ENCODE measurements around the gene PPP2R2B. TPM values are rescaled to one million over a fixed set of nuclear protein-coding genes. Genes with fewer than 3 reads are reported as not detected.

The PPP2R2B gene
- polyA plus RNA-seq, 3 donors = 0.08 TPM; not detected in 2

DNA sequence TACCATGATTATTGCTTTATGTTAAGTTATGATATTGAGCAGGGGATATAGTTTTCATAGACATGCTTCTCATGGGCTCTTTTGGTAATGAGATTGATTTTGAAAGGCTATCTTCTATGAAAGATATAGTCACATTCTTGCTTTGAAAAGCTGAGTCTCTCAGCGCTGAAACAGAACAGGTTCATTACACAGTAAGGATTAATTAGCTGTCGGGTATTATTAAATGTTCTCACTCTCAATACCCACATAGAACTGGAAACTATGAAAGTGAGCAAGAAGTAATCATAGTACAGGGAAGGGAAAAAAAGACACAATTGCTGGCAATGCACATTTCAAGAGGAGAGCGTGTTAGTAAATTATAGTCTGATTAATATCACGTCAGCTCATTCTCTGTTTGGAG, 190.9 kb downstream of the PPP2R2B start:
- H4K20me1 ChIP-seq (ENCODE audit: insufficient read depth, low read length) = no peaks in the 10 kb centered on the region
- H3K79me2 ChIP-seq (ENCODE audit: insufficient read depth, low read length) = no peaks in the 10 kb centered on the region
- H3K27ac ChIP-seq (ENCODE audit: low read depth in 1 of 2, low read length in 2 of 2) = no peak overlapping the region
- Mint-ChIP-seq H3K4me3 (no peak overlapping the region), H3K9me3 (peaks cover 0 to 1% (median 0%) of the 10 kb centered on the region in 7 donors), H3K4me1 (no peaks in the 10 kb centered on the region), H3K36me3 (no peaks in the 10 kb centered on the region), H3K27me3 (ENCODE audit: low read depth in 3 of 3) (peaks cover 0 to 2% (median 1%) of the 10 kb centered on the region in 3 donors), H3K27ac (no peak overlapping the region)
- intact Hi-C loops (cut with micrococcal nuclease) = no loop called here
- no peak overlapping the region for H3K4me2 ChIP-seq (replicated peaks; ENCODE audit: extremely low read depth, low read length, poor library complexity, severe bottlenecking)
- no peak for DNase-seq
- TF ChIP-seq, protein P1, sequence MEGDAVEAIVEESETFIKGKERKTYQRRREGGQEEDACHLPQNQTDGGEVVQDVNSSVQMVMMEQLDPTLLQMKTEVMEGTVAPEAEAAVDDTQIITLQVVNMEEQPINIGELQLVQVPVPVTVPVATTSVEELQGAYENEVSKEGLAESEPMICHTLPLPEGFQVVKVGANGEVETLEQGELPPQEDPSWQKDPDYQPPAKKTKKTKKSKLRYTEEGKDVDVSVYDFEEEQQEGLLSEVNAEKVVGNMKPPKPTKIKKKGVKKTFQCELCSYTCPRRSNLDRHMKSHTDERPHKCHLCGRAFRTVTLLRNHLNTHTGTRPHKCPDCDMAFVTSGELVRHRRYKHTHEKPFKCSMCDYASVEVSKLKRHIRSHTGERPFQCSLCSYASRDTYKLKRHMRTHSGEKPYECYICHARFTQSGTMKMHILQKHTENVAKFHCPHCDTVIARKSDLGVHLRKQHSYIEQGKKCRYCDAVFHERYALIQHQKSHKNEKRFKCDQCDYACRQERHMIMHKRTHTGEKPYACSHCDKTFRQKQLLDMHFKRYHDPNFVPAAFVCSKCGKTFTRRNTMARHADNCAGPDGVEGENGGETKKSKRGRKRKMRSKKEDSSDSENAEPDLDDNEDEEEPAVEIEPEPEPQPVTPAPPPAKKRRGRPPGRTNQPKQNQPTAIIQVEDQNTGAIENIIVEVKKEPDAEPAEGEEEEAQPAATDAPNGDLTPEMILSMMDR (IDR thresholded peaks at IDR 0.05) = no peak
- no peaks in the 10 kb centered on the region for H3K27me3 ChIP-seq (ENCODE audit: control insufficient read depth in 2 of 2, insufficient read depth in 2 of 2, low read length in 2 of 2)
- H3K9me3 ChIP-seq (replicated peaks in 1 of 2; ENCODE audit: control insufficient read depth in 1 of 2, insufficient read depth in 1 of 2, low read length in 2 of 2) = no peaks in the 10 kb centered on the region
- no peak overlapping the region for H3K9ac ChIP-seq (ENCODE audit: insufficient read depth, low read length, poor library complexity, severe bottlenecking)
- no CpG with 5 or more reads among the region's 4 CpGs for WGBS (ENCODE audit: insufficient coverage)
- no peak overlapping the region for H3K4me3 ChIP-seq (replicated peaks in 1 of 3; ENCODE audit: low read depth in 2 of 3, low read length in 3 of 3)
- H2AFZ ChIP-seq (ENCODE audit: insufficient read depth, low read depth, low read length, poor library complexity, severe bottlenecking) = no peak overlapping the region
- no peaks in the 10 kb centered on the region for H3K36me3 ChIP-seq (replicated peaks in 1 of 2; ENCODE audit: control insufficient read depth in 1 of 2, insufficient read depth in 2 of 2, low read length in 2 of 2)
- H3K4me1 ChIP-seq (ENCODE audit: control insufficient read depth in 1 of 2, insufficient read depth in 2 of 2, low read length in 2 of 2) = no peaks in the 10 kb centered on the region

DNA sequence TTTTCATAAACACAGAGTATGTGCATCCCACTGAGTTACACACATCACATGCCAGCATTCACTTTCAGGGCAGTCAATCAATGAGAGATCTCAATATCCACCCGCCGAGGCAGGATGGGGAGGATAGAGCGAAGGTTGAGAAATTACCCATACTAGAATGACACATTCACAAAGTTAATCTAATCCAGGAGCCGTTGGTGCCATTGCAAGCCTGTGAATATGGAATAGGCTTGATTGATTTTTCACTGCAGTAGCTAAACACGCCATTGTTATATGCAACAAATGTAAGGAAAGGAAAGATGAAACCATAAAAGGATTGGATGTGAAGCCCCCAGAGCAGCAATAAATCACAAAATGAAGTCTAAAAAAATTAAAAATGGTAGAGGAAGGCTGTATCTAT, 194.7 kb downstream of the PPP2R2B start:
- Mint-ChIP-seq H3K4me1 (no peaks in the 10 kb centered on the region), H3K36me3 (no peaks in the 10 kb centered on the region), H3K27me3 (ENCODE audit: low read depth in 3 of 3) (peaks cover 0 to 2% (median 0%) of the 10 kb centered on the region in 3 donors), H3K9me3 (no peaks in the 10 kb centered on the region), H3K4me3 (no peak overlapping the region), H3K27ac (no peak overlapping the region)
- WGBS (ENCODE audit: insufficient coverage) = no CpG with 5 or more reads among the region's 5 CpGs
- TF ChIP-seq, protein P1 (IDR thresholded peaks at IDR 0.05) = no peak
- Histone ChIP-seq H3K4me3 (replicated peaks in 1 of 3; ENCODE audit: low read depth in 2 of 3, low read length in 3 of 3) (no peak overlapping the region), H3K9ac (ENCODE audit: insufficient read depth, low read length, poor library complexity, severe bottlenecking) (no peak overlapping the region), H3K9me3 (replicated peaks in 1 of 2; ENCODE audit: control insufficient read depth in 1 of 2, insufficient read depth in 1 of 2, low read length in 2 of 2) (no peaks in the 10 kb centered on the region), H3K4me1 (ENCODE audit: control insufficient read depth in 1 of 2, insufficient read depth in 2 of 2, low read length in 2 of 2) (no peaks in the 10 kb centered on the region), H3K79me2 (ENCODE audit: insufficient read depth, low read length) (no peaks in the 10 kb centered on the region), H3K36me3 (replicated peaks in 1 of 2; ENCODE audit: control insufficient read depth in 1 of 2, insufficient read depth in 2 of 2, low read length in 2 of 2) (no peaks in the 10 kb centered on the region), H3K4me2 (replicated peaks; ENCODE audit: extremely low read depth, low read length, poor library complexity, severe bottlenecking) (no peak overlapping the region), H2AFZ (ENCODE audit: insufficient read depth, low read depth, low read length, poor library complexity, severe bottlenecking) (no peak overlapping the region), H3K27me3 (ENCODE audit: control insufficient read depth in 2 of 2, insufficient read depth in 2 of 2, low read length in 2 of 2) (no peaks in the 10 kb centered on the region), H4K20me1 (ENCODE audit: insufficient read depth, low read length) (no peaks in the 10 kb centered on the region), H3K27ac (ENCODE audit: low read depth in 1 of 2, low read length in 2 of 2) (no peak overlapping the region)
- intact Hi-C loops (cut with micrococcal nuclease) = no loop called here
- DNase-seq = no peak
